Parathyroid adenoma (tissue), 2 donors: ENCODE measurements around the gene FJX1.

Experiments used
- H2AFZ ChIP-seq: fragments of 300-600 bp; sonication (generic); one replicate; pipeline ENCODE4 v1.7.0; 2017; ENCODE audit warnings: antibody characterized with exemption, mild to moderate bottlenecking
- H3K27ac ChIP-seq: fragments of 300-600 bp; sonication (generic); one replicate; pipeline ENCODE4 v1.7.0; 2017
- H3K27me3 ChIP-seq: fragments of 300-600 bp; sonication (generic); one replicate; pipeline ENCODE4 v1.7.0; 2017; ENCODE audit warnings: low read length; ENCODE audit not compliant: control insufficient read depth, insufficient read depth
- H3K36me3 ChIP-seq: fragments of 300-600 bp; sonication (generic); one replicate; pipeline ENCODE4 v1.7.0; 2017; ENCODE audit warnings: low read length; ENCODE audit not compliant: control insufficient read depth, insufficient read depth
- H3K4me1 ChIP-seq: fragments of 300-600 bp; sonication (generic); one replicate; pipeline ENCODE4 v1.7.0; 2017; ENCODE audit warnings: control low read depth
- H3K4me2 ChIP-seq: fragments of 300-600 bp; sonication (generic); one replicate; pipeline ENCODE4 v1.7.0; 2017; ENCODE audit warnings: low read length
- H3K4me3 ChIP-seq: fragments of 300-600 bp; sonication (generic); one replicate; pipeline ENCODE4 v1.7.0; 2017; ENCODE audit warnings: low read depth, low read length
- H3K79me2 ChIP-seq: fragments of 300-600 bp; sonication (generic); one replicate; pipeline ENCODE4 v1.7.0; 2017; ENCODE audit warnings: control low read depth
- H3K9ac ChIP-seq: fragments of 300-600 bp; sonication (generic); one replicate; pipeline ENCODE4 v1.7.0; 2017; ENCODE audit warnings: mild to moderate bottlenecking
- H3K9me3 ChIP-seq: fragments of 300-600 bp; sonication (generic); one replicate; pipeline ENCODE4 v1.7.0; 2017; ENCODE audit warnings: low read length; ENCODE audit not compliant: control insufficient read depth
- CTCF ChIP-seq: fragments of 300-600 bp; sonication (generic); IDR thresholded peaks from one replicate; pipeline ENCODE4 v1.7.0; 2017; ENCODE audit warnings: antibody characterized with exemption, mild to moderate bottlenecking
- donor health status: primary hyperparathyroidism.

FJX1 gene

GRCh38 chr11:35609656-35610055 is 8.6 kb upstream of the FJX1 start:
- no peak overlapping the region for H3K27ac ChIP-seq
- no peak overlapping the region for H3K4me3 ChIP-seq
- no peaks in the 10 kb centered on the region for H3K27me3 ChIP-seq
- no peaks in the 10 kb centered on the region for H3K4me1 ChIP-seq
- H3K36me3 ChIP-seq: no peaks in the 10 kb centered on the region
- H3K79me2 ChIP-seq: no peaks in the 10 kb centered on the region
- H3K9ac ChIP-seq: no peak overlapping the region
- H3K4me2 ChIP-seq: no peak overlapping the region
- H3K9me3 ChIP-seq: no peaks in the 10 kb centered on the region
- TF ChIP-seq CTCF: no peak
- H2AFZ ChIP-seq: no peak overlapping the region

- TF ChIP-seq CTCF: no peak
- no peak overlapping the region for H3K4me3 ChIP-seq
Observed at GRCh38 chr11:35610631-35611030, 7.6 kb upstream of the FJX1 start.

GRCh38 chr11:35611741-35612140 is 6.5 kb upstream of the FJX1 start:
- Histone ChIP-seq H3K27me3 (no peaks in the 10 kb centered on the region), H3K4me3 (no peak overlapping the region), H3K9me3 (no peaks in the 10 kb centered on the region), H3K79me2 (no peaks in the 10 kb centered on the region), H3K9ac (no peak overlapping the region), H3K27ac (no peak overlapping the region), H3K4me2 (no peak overlapping the region), H3K4me1 (no peaks in the 10 kb centered on the region), H3K36me3 (no peaks in the 10 kb centered on the region), H2AFZ (no peak overlapping the region)
- no peak for TF ChIP-seq CTCF

More at GRCh38 chr11:35610631-35611030, 7.6 kb upstream of the FJX1 start:
- Histone ChIP-seq H3K9ac (no peak overlapping the region), H3K4me2 (no peak overlapping the region), H3K79me2 (no peaks in the 10 kb centered on the region), H3K9me3 (no peaks in the 10 kb centered on the region), H3K4me1 (no peaks in the 10 kb centered on the region), H3K36me3 (no peaks in the 10 kb centered on the region), H3K27ac (no peak overlapping the region), H3K27me3 (no peaks in the 10 kb centered on the region), H2AFZ (no peak overlapping the region)

- Histone ChIP-seq H3K4me2 (no peak overlapping the region), H3K36me3 (no peaks in the 10 kb centered on the region), H2AFZ (no peak overlapping the region), H3K27ac (no peak overlapping the region), H3K9me3 (no peaks in the 10 kb centered on the region), H3K27me3 (no peaks in the 10 kb centered on the region), H3K9ac (no peak overlapping the region), H3K4me3 (no peak overlapping the region), H3K4me1 (no peaks in the 10 kb centered on the region), H3K79me2 (no peaks in the 10 kb centered on the region)
- TF ChIP-seq CTCF: no peak
Observed at GRCh38 chr11:35614939-35615569, 3.2 kb upstream of the FJX1 start.
